NCI-H1436 (cell line): ENCODE data around the gene LTBP4.

Experiments
- DNase-seq: peaks from one replicate; lab custom pipeline; 2025; lab: John Stamatoyannopoulos, UW

The LTBP4 gene

GRCh38 chr19:40663695-40664692 is 62.8 kb downstream of the LTBP4 start:
- no peak for DNase-seq

GRCh38 chr19:40666803-40667438 is 65.8 kb downstream of the LTBP4 start:
- no peak for DNase-seq

GRCh38 chr19:40667602-40668001 is 66.4 kb downstream of the LTBP4 start:
- no peak for DNase-seq

- no peak for DNase-seq
Observed at GRCh38 chr19:40668991-40669614, 67.9 kb downstream of the LTBP4 start.

GRCh38 chr19:40671404-40671803 is 70.2 kb downstream of the LTBP4 start:
- no peak for DNase-seq

- DNase-seq: no peak
Observed at GRCh38 chr19:40672038-40672437, 70.9 kb downstream of the LTBP4 start.

GRCh38 chr19:40672573-40673299 is 71.6 kb downstream of the LTBP4 start:
- DNase-seq: no peak

- DNase-seq: no peak
Observed at GRCh38 chr19:40673397-40673796, 72.2 kb downstream of the LTBP4 start.

- no peak for DNase-seq
Observed at GRCh38 chr19:40674291-40674690, 73.1 kb downstream of the LTBP4 start.

GRCh38 chr19:40677156-40677555 is 76.0 kb downstream of the LTBP4 start:
- DNase-seq: no peak
